AG20443 (cell line): ENCODE measurements around the gene ZNF331.

Experiments
- DNase-seq: peaks from one replicate; pipeline ENCODE4 v3.0.0; 2012; ENCODE audit warnings: low spot score, mixed read lengths

Gene ZNF331

GRCh38 chr19:53571339-53571738 is 33.4 kb downstream of the ZNF331 start:
- DNase-seq: no peak

DNA sequence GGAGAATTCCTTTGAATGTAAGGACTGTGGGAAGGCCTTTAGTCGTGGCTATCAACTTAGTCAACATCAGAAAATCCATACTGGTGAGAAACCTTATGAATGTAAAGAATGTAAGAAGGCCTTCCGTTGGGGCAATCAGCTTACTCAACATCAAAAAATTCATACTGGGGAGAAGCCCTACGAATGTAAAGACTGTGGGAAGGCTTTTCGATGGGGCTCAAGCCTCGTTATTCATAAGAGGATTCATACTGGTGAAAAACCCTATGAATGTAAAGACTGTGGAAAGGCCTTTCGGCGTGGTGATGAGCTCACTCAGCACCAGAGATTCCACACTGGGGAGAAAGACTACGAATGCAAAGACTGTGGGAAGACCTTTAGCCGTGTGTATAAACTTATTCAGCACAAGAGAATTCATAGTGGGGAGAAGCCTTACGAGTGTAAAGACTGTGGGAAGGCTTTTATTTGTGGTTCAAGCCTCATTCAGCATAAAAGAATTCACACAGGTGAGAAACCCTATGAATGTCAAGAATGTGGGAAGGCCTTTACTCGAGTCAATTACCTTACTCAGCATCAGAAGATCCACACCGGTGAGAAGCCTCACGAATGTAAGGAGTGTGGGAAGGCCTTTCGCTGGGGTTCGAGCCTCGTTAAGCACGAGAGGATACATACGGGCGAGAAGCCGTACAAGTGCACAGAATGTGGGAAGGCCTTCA is 39.2 kb downstream of the ZNF331 start:
- DNase-seq: no peak

DNA sequence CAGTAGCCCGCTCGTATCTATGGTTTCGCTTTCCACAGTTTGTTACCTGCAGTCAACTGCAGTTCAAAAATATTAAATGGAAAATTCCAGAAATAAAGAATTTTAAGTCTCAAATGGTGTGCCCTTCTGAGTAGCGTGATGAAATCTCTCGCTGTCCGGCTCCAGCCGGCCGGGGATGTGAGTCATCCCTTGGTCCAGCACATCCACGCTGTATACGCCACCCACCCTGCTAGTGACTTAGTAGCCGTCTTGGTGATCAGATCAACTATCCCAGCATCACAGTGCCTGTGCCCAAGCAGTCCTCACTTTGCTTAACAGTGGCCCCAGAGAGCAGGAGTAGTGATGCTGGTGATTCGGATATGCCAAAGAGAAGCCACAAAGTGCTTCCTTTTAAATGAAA is 40.0 kb downstream of the ZNF331 start:
- DNase-seq: no peak

GRCh38 chr19:53579518-53579917 is 41.6 kb downstream of the ZNF331 start:
- no peak for DNase-seq

DNA sequence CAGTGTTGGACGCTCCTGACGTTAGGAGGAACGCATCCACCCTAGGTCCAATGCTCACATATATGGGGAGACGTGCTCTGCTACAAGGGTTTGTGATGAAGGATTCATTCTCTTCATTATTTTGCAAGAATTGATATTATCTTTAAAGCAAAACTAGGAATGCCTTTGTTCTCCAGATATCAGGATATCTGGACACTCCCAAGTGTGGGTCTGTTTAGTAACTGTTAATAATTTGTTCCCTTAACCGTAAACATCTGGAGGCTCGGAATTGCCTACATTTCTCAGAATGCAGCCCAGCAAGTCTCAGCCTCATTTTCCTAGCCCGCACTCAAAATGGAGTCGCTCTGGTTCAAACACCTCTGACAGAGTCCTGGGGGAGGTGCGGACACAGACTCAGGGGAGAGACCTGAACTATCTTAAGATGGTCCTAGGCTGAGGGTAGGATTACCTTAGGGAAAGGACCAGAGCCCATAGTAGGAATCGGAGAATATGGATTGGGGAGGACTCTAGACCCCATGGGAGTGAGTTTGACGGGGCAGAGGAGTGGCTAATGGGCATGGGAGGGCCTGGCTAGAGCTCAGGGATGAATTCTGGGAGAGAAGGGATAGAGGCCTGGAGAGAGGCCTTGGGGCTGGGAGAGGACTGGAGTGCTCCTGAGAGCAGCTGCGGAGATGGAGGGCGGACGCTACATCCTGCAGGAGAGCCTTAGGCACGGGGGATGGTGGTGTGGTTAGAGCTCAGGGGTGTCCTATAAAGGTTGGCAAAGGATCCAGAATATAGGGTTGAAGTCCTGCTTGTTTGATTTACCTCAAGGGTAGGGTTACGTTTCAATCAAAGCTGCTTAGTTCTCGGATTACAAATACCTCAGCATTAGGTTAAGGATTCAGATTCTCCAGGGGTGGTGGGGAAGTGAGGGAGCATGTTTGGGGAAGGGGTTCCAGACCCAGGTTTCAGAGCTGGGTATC is 43.2 kb downstream of the ZNF331 start:
- DNase-seq: no peak

GRCh38 chr19:53581871-53582279 is 43.9 kb downstream of the ZNF331 start:
- DNase-seq: no peak

GRCh38 chr19:53583181-53583580 is 45.2 kb downstream of the ZNF331 start:
- no peak for DNase-seq

DNA sequence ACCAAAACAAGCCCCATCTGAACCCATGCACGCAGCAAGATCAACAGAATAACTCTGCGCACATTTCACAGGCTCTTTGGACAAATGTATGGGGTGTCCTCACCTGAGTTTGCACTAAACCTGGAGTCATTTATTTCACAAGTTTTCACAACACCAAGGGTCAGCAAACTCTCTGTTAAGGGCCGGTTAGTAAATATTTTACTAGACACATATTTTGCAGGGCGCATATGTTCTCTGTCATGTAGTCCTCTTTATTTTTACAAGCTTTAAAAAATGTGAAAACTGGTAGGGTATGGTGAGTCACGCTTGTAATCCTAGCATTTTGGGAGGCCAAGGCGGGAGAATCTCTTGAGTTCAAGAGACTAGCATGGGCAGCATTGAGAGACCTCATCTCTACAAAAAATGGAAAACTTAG is 48.3 kb downstream of the ZNF331 start:
- no peak for DNase-seq

- DNase-seq: no peak
Observed at GRCh38 chr19:53594811-53595509, 57.0 kb downstream of the ZNF331 start.

DNA sequence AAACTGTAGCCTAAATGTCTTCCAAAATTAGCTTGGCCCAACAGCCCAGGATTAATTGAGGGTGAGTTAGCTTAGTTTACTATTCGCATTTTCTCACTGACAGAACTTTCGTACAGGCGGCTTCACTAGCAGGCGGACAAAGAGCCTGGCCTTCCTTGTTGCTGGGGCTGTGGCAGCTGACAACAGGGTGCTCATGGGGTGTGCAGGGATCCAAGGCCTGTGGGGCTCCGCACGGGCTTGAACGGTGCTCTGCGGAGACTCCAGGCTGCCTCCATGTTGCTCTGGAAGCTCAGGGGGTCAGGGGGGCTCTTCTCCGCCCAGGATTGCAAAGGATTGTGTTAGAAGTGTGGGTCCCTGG is 57.5 kb downstream of the ZNF331 start:
- DNase-seq: no peak

DNA sequence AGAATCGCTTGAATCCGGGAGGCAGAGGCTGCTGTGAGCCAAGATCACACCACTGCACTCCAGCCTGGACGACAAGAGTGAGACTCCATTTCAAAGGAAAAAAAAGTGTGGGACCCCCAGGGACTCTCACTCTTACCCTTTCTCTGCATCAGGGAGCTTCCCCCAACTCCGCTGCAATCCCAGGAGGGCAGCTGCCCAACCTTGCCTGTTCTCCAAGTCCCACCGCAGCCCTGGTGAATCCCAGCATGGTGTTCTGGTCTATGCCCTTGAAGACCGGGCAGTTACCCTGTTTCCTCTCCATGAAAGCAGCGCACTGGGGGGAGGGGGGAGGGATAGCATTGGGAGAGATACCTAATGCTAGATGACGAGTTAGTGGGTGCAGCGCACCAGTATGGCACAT is 58.1 kb downstream of the ZNF331 start:
- DNase-seq: no peak

DNA sequence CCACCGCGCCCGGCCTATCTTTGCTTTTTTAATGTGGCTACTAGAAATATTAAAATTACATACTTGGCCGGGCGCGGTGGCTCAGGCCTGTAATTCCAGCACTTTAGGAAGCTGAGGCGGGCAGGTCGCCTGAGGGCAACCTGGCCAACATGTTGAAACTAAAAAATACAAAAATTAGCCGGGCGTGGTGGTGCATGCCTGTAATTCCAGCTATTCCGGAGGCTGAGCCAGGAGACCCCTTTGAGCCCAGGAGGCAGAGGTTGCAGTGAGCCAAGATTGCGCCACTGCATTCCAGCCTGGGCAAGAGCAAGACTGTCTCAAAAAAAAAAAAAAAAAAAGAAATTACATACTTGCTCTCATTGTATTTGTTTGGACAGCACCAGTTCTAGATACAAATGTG is 59.1 kb downstream of the ZNF331 start:
- DNase-seq: no peak

DNA sequence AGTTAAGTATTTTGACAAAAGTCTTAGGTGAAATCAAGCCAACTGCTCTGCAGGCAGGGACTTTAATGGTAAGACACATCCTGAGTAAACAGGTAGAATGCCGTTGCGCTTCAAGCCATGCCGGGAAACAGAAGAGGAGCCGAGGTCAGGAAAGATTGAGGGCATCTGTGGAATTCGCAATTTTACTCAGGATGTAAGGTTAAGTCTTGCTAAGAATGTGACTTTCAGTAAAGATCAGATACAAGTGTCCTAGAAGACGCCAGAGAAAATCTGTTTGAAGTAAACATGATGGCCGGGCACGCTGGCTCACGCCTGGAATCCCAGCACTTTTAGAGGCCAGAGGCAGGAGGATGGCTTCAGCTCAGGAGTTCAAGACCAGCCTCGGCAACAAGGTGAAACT is 60.4 kb downstream of the ZNF331 start:
- no peak for DNase-seq

- no peak for DNase-seq
Observed at GRCh38 chr19:53600217-53600616, 62.3 kb downstream of the ZNF331 start.

GRCh38 chr19:53606031-53606430 is 68.1 kb downstream of the ZNF331 start:
- DNase-seq: no peak

GRCh38 chr19:53608381-53608780 is 70.4 kb downstream of the ZNF331 start:
- DNase-seq: no peak

- DNase-seq: no peak
Observed at GRCh38 chr19:53612762-53613526, 75.0 kb downstream of the ZNF331 start.

DNA sequence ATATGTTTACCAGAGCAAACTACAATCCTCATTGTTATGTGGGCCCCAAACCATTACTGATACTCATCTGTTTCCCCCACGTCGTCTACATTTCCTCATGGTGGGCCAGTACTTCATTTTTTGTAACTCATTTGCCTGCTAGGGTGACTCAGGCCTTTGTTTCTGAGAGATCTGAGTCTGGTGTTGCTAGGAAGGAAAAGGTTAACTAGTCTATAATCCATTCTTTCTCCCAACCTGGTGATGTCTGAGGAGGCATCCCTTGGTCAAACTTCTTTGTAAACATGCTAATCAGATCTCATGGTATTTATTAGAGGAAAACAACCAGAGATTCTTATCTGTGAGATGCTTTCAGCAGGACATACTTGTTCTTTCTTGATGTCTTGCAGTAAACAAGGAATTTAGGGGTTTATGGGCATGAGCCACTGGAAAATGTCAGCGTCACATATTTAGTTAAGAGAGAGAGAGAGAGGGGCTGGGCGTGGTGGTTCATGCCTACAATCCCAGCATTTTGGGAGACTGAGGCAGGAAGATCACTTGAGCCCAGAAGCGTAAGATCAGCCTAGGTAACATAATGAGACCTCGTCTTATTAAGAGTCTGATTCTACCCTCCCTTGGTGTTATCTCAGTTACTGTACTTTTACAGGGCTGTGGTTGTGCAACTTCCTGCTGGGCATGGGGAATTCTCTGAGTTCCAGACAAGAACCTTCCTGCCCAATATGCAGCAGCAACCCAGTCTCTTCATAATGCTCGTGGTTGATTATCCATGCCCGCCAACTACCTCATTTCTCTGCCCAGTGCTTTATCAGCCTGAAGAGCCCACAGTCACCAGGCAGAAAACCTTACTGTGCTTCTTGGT is 84.2 kb downstream of the ZNF331 start:
- DNase-seq: no peak

GRCh38 chr19:53624771-53625545 is 87.0 kb downstream of the ZNF331 start:
- no peak for DNase-seq

GRCh38 chr19:53626486-53626885 is 88.5 kb downstream of the ZNF331 start:
- no peak for DNase-seq
